ENCODE measurements around the gene RUNX1.

RUNX1 gene

DNA sequence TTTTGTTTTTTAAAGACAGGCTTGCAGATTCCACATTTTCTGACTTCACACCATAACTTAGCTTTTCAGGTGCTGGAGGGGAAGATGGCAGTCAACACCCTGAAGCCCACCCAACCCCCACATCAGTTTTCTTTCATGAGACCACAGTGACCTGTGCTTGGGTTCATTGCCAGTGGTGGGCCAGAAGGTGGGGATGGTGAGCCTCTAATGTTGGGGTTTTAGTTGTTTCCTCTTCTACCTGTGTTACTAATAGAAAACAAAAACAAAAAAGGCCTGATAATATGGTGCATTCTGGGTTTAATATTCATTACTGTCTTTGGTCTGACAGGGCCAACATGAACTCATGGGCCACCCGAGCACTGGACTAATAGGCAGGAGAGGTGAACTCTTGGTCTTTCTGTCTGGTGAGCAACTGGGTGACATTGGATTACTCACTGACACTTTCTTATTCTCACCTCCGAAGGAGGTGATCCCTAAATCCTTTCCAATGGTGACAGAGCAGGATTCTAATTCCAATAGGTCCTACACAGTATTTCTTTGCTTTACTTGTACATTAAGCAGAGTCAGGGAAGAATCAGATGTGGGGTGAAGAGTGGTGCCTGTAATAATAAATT lies 247.5 kb downstream of the RUNX1 start:
- Mint-ChIP-seq H3K36me3 (ENCODE audit: low read depth) (peaks cover 89% of the 10 kb centered on the region), H3K27ac (peak overlapping the region; percentile 32), H3K4me1 (ENCODE audit: low read depth) (peaks cover 53% of the 10 kb centered on the region), H3K9me3 (no peaks in the 10 kb centered on the region), H3K4me3 (no peak overlapping the region), H3K27me3 (no peaks in the 10 kb centered on the region)
- intact Hi-C loops (cut with micrococcal nuclease) = loop anchor here (5.0 kb wide), 2 partner anchors 36 to 81 kb away; no protein-coding TSS in a partner anchor

DNA sequence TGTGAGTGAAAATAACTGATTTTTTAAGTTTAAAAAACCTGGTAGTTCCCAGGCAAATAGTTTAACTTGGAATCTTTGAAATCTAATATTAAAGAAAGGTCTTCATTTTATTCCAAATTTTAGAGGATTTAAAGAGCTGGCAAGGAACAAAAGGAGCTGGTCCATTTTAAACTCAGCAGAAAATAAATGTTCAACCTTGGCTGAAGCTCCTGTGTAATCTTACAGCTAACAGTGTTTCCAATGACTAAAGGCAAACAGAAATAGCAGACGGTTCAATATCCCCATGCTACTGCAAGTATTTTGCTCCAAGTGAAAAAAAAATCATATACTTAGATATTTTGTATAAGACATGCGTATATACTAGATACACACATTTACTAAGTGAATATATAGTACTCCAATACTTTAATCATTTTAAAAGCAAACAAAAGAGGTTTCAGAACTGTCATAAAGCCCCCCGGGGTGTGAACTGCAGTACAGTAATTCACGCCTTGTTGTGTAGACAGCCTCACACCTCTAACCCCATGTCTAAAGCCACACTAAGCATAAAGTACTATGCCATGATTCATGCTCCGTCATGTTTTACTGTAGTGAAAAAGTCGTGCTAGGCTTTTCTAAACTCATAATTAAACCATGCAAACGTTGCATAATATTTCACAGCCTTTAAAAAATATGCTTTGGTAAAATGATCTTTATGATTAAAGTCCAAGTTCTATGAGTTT lies 248.1 kb downstream of the RUNX1 start:
- Mint-ChIP-seq H3K27ac (no peak overlapping the region), H3K27me3 (no peaks in the 10 kb centered on the region), H3K4me1 (ENCODE audit: low read depth) (peaks cover 53% of the 10 kb centered on the region), H3K36me3 (ENCODE audit: low read depth) (peaks cover 89% of the 10 kb centered on the region), H3K9me3 (no peaks in the 10 kb centered on the region), H3K4me3 (no peak overlapping the region)
- intact Hi-C loops (cut with micrococcal nuclease) = loop anchor here (5.0 kb wide), 2 partner anchors 36 to 81 kb away; no protein-coding TSS in a partner anchor

DNA sequence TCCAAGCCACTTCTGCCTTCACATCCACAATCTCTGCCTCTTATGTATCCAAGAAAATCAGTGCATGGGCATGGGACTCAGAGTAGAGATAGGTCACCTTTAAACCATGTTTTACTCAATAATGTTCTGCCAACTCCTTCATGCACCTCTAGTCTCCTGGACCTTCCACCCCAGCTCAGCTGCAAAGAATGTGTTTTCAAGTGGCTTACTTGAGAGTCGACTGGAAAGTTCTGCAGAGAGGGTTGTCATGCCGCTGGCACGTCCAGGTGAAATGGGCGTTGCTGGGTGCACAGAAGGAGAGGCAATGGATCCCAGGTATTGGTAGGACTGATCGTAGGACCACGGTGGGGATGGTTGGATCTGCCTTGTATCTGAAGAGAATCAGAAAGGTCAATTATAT lies 250.0 kb downstream of the RUNX1 start:
- Mint-ChIP-seq H3K9me3 (no peaks in the 10 kb centered on the region), H3K36me3 (ENCODE audit: low read depth) (peaks cover 89% of the 10 kb centered on the region), H3K27me3 (no peaks in the 10 kb centered on the region), H3K4me3 (no peak overlapping the region), H3K27ac (no peak overlapping the region), H3K4me1 (ENCODE audit: low read depth) (peaks cover 37% of the 10 kb centered on the region)
- intact Hi-C loops (cut with micrococcal nuclease) = no loop called here

DNA sequence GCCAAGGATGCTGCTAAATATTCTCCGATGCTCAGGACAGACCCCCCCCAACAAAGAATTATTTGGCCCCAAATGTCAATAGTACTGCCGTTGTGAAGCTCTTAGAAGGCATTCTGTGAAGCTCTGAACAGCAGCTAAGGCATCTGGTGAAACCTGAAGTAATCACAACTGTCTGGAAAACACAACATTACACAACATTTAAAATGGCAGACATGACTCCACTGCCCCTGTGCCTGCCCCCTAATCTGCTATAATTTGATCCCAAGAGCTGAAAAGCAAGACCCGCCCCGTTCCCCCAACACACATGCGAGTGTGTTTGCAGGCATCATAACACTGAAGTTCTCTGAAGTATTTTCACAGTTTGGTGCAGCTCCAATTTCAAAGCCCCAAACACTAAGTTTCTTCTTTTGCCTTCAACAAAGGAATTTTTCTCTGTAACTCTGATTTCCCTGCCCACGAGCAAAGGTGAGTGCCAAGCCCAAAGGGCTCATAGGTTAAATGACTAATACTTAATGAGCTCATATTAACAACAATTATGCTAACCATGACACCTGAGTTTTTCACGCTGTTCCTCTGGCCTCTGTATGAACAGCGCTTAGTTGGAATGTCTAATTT lies 251.1 kb downstream of the RUNX1 start:
- H3K4me1 Mint-ChIP-seq (ENCODE audit: low read depth) = peaks cover 27% of the 10 kb centered on the region
- intact Hi-C loops (cut with micrococcal nuclease) = no loop called here
- H3K4me3 Mint-ChIP-seq = no peak overlapping the region
- H3K27me3 Mint-ChIP-seq = no peaks in the 10 kb centered on the region
- H3K36me3 Mint-ChIP-seq (ENCODE audit: low read depth) = peaks cover 97% of the 10 kb centered on the region
- H3K27ac Mint-ChIP-seq = no peak overlapping the region
- H3K9me3 Mint-ChIP-seq = no peaks in the 10 kb centered on the region

DNA sequence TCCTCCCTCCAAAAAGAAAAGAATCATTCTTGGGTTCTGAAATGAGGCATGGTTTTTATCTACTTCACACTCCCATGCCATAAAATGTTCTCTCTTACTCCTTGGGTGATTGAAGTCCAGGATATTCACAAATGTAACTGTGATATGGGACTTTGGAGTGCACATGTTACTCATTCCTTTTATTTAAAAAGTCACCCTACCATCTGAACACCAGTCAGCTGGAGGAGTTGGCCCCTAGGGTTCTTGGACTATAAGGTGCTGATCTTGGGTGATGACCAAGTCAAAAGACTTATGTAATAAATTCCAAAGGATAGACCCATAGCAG lies 251.9 kb downstream of the RUNX1 start:
- intact Hi-C loops (cut with micrococcal nuclease) = no loop called here
- peaks cover 99% of the 10 kb centered on the region for H3K36me3 Mint-ChIP-seq (ENCODE audit: low read depth)
- H3K27ac Mint-ChIP-seq = peak overlapping the region; percentile 32
- H3K4me3 Mint-ChIP-seq = no peak overlapping the region
- no peaks in the 10 kb centered on the region for H3K9me3 Mint-ChIP-seq
- peaks cover 21% of the 10 kb centered on the region for H3K4me1 Mint-ChIP-seq (ENCODE audit: low read depth)
- H3K27me3 Mint-ChIP-seq = no peaks in the 10 kb centered on the region

DNA sequence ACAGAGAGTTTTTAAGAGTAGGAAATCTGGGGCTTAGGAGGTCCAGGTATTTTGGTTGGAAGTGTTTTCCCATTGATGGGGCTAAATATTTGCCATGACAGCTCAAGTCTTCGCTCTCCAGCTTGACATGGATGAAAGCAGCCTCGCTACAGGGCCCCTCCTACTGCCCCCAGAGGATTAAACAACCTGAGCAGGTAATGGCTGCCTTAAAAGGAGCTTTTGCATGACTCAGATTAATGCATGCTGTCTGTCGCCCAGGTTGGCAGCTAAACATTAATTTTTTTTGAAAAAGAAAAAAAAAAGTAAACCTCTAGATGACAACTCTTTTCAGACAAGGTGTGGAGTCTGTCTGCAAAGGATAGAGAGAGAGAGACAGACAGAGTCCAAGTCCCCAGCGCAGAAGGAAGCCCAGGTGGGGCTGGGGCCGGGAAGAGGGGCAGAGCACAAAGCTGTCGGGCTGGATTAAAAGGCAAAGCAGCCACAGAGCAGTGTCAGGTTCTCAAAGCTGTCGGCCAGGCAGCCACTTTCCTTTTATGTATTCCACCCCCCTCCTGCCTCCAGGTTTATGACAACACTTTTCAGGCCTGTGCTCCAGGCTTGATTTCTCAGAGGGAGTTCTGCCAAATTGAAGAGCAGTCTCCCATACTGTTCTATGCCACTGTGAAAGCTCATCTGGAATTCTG lies 252.4 kb downstream of the RUNX1 start:
- Mint-ChIP-seq H3K9me3 (no peaks in the 10 kb centered on the region), H3K27ac (peak overlapping the region; percentile 32)

DNA sequence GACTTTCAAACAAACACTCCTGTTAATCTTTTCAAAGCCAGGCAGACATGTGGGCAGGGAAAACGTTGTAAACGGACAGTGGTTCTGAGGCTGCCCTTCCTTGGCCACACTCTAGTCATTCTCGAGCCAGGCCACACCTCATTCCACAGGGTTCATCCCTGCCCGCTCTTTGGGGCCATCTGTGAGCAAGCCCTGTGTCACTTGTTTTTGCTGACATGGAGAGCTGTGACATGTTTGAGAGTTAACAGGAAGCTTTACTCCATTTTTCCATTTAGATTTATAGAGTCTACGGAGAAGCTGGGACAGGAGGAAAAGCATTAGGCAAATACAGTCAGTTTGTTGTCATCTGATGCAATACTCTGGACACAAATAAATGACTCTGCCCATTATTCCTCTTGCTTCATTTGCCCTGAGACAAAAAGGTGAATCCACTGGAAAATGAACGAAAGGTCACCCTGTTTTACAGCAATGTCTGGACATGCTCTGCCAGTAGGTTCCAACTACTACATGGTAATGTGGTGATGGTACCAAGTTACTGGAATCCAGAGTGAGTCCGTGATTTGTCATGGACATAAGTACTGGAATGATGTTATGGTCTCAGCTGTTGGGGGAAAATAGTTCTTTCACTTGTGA lies 253.4 kb downstream of the RUNX1 start:
- H3K36me3 Mint-ChIP-seq (ENCODE audit: low read depth) = peaks cover 100% of the 10 kb centered on the region
- H3K27me3 Mint-ChIP-seq = no peaks in the 10 kb centered on the region
- H3K4me1 Mint-ChIP-seq (ENCODE audit: low read depth) = peaks cover 15% of the 10 kb centered on the region
- H3K27ac Mint-ChIP-seq = peak overlapping the region; percentile 32
- intact Hi-C loops (cut with micrococcal nuclease) = no loop called here
- no peak overlapping the region for H3K4me3 Mint-ChIP-seq
- no peaks in the 10 kb centered on the region for H3K9me3 Mint-ChIP-seq

More for the DNA sequence above, 252.4 kb downstream of the RUNX1 start:
- intact Hi-C loops (cut with micrococcal nuclease) = no loop called here
- Mint-ChIP-seq H3K4me1 (ENCODE audit: low read depth) (peaks cover 16% of the 10 kb centered on the region), H3K27me3 (no peaks in the 10 kb centered on the region), H3K4me3 (no peak overlapping the region), H3K36me3 (ENCODE audit: low read depth) (peaks cover 99% of the 10 kb centered on the region)

DNA sequence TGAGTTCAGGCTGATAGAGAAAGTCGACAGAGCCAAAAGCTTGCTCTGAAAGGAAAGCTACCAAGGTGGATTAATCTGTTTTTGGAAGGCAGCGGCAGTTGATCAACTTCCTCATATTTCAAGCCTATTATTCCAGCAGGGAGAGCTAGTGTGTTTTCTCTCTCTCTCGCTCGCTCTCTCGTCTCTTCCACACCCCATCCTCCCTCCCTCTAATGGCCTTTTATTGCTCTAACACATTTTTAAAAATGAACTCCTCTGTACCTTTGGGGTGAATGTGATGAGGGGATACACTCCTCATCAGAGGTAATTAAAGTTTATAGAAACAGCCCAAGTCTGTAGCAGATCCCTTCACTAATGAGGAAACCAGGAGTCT lies 253.9 kb downstream of the RUNX1 start:
- intact Hi-C loops (cut with micrococcal nuclease) = no loop called here
- peaks cover 100% of the 10 kb centered on the region for H3K36me3 Mint-ChIP-seq (ENCODE audit: low read depth)
- H3K4me3 Mint-ChIP-seq = no peak overlapping the region
- no peaks in the 10 kb centered on the region for H3K27me3 Mint-ChIP-seq
- peaks cover 15% of the 10 kb centered on the region for H3K4me1 Mint-ChIP-seq (ENCODE audit: low read depth)
- H3K9me3 Mint-ChIP-seq = no peaks in the 10 kb centered on the region
- H3K27ac Mint-ChIP-seq = peak overlapping the region; percentile 27

DNA sequence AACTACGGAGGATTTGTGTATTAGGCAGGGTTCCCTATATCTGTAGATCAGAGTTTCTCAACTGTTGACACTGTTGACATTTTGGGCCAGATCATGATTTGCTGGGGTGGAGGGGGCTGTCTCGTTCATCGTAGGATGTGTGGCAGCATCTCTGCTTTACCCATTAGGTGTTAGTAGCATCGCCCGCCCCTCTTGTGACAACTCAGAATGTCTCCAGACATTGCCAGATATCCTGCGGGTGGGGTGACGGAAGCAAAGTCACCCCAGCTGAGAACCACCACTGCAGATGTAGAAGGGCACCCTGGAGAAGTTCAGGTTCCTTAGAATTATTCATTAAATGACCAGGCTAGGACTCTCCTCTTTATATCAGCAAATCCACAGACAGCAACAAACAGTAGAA lies 254.4 kb downstream of the RUNX1 start:
- Mint-ChIP-seq H3K4me3 (no peak overlapping the region), H3K27ac (no peak overlapping the region), H3K4me1 (ENCODE audit: low read depth) (peaks cover 15% of the 10 kb centered on the region), H3K36me3 (ENCODE audit: low read depth) (peaks cover 100% of the 10 kb centered on the region), H3K27me3 (no peaks in the 10 kb centered on the region), H3K9me3 (no peaks in the 10 kb centered on the region)
- intact Hi-C loops (cut with micrococcal nuclease) = no loop called here

DNA sequence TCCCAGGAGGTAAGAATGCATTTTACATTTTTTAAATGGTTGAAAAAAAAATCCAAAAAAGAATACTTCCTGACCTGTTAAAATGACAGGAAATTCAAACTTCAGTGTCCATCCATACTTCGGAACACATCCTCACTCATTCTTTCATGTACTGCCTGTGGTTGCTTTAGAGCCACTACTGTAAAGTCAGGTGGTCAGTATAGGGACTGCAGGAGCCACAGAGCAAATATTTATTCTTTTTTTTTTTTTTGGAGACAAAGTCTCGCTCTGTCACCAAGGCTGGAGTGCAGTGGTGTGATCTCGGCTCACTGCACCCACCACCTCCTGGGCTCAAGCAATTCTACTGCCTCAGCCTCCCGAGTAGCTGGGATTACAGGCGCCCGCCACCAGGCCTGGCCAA lies 255.6 kb downstream of the RUNX1 start:
- intact Hi-C loops (cut with micrococcal nuclease) = no loop called here
- Mint-ChIP-seq H3K9me3 (no peaks in the 10 kb centered on the region), H3K4me1 (ENCODE audit: low read depth) (peaks cover 25% of the 10 kb centered on the region), H3K4me3 (no peak overlapping the region), H3K27ac (no peak overlapping the region), H3K27me3 (no peaks in the 10 kb centered on the region), H3K36me3 (ENCODE audit: low read depth) (peaks cover 100% of the 10 kb centered on the region)

DNA sequence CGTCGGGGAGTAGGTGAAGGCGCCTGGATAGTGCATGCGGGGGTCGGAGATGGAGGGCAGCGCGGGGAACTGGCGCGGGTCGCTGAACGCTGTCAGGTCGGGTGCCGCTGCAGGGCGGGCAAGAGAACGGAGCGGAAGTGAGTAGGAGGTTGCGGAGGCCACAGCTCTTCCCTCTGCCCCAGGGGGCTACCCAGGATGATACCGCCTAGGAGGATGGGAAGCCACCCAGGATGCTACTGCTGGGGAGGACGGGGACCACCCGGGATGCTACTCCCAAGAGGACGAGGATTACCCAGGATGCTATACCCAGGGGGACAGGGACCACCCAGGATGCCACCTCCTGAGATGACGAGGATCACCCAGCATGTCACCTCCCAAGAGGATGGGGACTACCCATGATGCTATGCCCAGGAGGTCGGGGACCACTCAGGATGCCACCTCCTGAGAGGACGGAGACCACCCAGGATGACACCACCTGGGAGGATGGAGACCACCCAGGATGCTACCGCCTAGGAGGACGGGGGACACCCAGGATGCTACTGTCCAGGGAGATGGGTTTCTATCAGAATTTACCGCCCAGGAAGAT lies 256.5 kb downstream of the RUNX1 start:
- Mint-ChIP-seq H3K9me3 (no peaks in the 10 kb centered on the region), H3K27me3 (no peaks in the 10 kb centered on the region), H3K27ac (no peak overlapping the region), H3K4me3 (no peak overlapping the region), H3K36me3 (ENCODE audit: low read depth) (peaks cover 92% of the 10 kb centered on the region), H3K4me1 (ENCODE audit: low read depth) (peaks cover 25% of the 10 kb centered on the region)
- intact Hi-C loops (cut with micrococcal nuclease) = no loop called here

DNA sequence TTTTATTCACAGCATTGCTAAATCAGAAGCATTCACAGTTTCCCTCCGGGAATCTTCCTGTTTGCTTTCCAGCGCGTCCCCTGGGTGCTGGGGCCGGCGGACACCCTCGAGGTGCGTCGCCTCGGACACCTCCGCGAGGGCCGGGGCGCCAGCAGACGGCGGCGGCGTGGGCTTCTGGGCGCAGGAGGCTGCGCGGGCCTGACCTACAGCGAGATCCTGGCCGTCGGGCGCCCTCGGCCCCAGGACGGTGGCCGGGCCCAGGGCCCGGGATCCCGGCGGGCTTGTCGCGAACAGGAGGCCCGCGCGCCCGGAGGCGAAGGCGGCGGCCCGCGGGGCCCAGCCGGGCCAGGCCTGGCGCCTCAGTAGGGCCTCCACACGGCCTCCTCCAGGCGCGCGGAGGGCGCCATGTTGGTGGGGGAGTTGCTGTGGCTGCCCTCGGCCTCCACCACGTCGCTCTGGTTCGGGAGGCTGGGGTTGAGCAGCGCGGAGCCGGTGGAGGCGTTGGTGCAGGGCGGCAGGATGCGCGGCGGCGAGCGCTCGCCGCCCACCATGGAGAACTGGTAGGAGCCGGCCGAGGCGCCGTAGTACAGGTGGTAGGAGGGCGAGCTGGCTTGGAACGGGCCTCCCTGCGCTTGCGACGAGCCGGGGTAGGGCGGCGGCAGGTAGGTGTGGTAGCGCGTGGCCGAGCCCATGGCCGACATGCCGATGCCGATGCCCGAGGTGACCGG lies 257.2 kb downstream of the RUNX1 start:
- H3K4me1 Mint-ChIP-seq (ENCODE audit: low read depth) = peaks cover 23% of the 10 kb centered on the region
- H3K36me3 Mint-ChIP-seq (ENCODE audit: low read depth) = peaks cover 86% of the 10 kb centered on the region
- H3K27me3 Mint-ChIP-seq = no peaks in the 10 kb centered on the region

DNA sequence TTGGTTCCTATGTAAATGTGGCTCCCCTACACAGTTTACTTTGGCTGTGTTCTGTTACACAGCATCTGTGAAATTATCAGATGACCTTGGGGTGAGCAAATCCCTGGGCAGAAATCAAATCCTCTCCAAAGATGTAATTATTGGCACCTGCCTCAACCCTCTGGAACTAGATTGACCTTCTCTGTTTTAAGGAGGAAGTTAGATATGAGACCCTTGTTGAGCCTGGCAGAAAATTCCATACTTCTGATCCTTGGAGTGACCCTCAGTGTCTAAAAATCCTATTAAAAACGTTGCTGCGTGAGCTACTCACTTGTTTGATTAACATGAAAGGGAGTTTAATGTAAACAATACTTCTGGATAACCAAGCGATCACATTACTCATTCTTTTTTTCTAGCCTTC lies 258.3 kb downstream of the RUNX1 start:
- Mint-ChIP-seq H3K4me1 (ENCODE audit: low read depth) (peaks cover 12% of the 10 kb centered on the region), H3K27me3 (no peaks in the 10 kb centered on the region), H3K27ac (no peak overlapping the region), H3K36me3 (ENCODE audit: low read depth) (peaks cover 75% of the 10 kb centered on the region), H3K9me3 (no peaks in the 10 kb centered on the region), H3K4me3 (no peak overlapping the region)
- intact Hi-C loops (cut with micrococcal nuclease) = no loop called here

More for the DNA sequence above, 257.2 kb downstream of the RUNX1 start:
- Mint-ChIP-seq H3K4me3 (no peak overlapping the region), H3K27ac (no peak overlapping the region), H3K9me3 (no peaks in the 10 kb centered on the region)
- intact Hi-C loops (cut with micrococcal nuclease) = no loop called here
